OCI-LY7 (cell line): ENCODE results near the gene CATSPERE. TPM values are rescaled to one million over a fixed set of nuclear protein-coding genes. Genes with fewer than 3 reads are reported as not detected.
"Not testable (repeated sequence)": the region's sequence is repeated elsewhere in the genome, so short reads cannot be mapped to it uniquely, and the experiment has no call there.

ENCODE experiments used
- BruUV-seq: library from RNA; stranded (reverse); fragments of 400-500 nt; replicated peaks from 2 replicates; lab custom pipeline; 2021; lab: Mats Ljungman, UMichigan
- CTCF ChIA-PET: fragments of 300-600 bp; sonication (Branson Sonifier 250); formaldehyde crosslinking; loops from one replicate; lab custom pipeline; 2022; ENCODE audit warnings: antibody characterized with exemption; ENCODE audit not compliant: unreplicated experiment; lab: Charles Lee
- POLR2A ChIA-PET: fragments of 300-600 bp; sonication (Branson Sonifier 250); formaldehyde crosslinking; loops from one replicate; lab custom pipeline; 2022; ENCODE audit warnings: antibody characterized with exemption; lab: Charles Lee
- DNase-seq: peaks from one replicate; pipeline ENCODE4 v3.0.0-alpha.2; 2015; ENCODE audit warnings: low spot score
- H2AFZ ChIP-seq: fragments of 200-600 bp; sonication (generic), shearing (Covaris generic); 2 replicates; pipeline ENCODE4 v1.6.1; 2014; ENCODE audit warnings: mild to moderate bottlenecking, antibody characterized with exemption, low read length, moderate library complexity
- H3K27ac ChIP-seq: fragments of 200-600 bp; sonication (generic); 2 replicates; pipeline ENCODE4 v1.5.1; 2014; ENCODE audit warnings: mixed run types, low read depth, mild to moderate bottlenecking, moderate library complexity, low read length, inconsistent platforms; ENCODE audit not compliant: poor library complexity, severe bottlenecking
- H3K36me3 ChIP-seq: fragments of 200-600 bp; sonication (generic); 2 replicates; pipeline ENCODE4 v1.6.1; 2014; ENCODE audit warnings: mild to moderate bottlenecking, antibody characterized with exemption, low read length, moderate library complexity, mixed read lengths; ENCODE audit not compliant: insufficient read depth
- H3K4me1 ChIP-seq: fragments of 200-600 bp; sonication (generic); 2 replicates; pipeline ENCODE4 v1.5.1; 2014; ENCODE audit warnings: mild to moderate bottlenecking, low read length; ENCODE audit not compliant: insufficient read depth, poor library complexity, severe bottlenecking
- H3K4me2 ChIP-seq: fragments of 200-600 bp; sonication (generic); 2 replicates; pipeline ENCODE4 v1.6.1; 2014; ENCODE audit warnings: mild to moderate bottlenecking, low read length
- H3K4me3 ChIP-seq: fragments of 200-600 bp; sonication (generic); 2 replicates; pipeline ENCODE4 v1.5.1; 2014; ENCODE audit warnings: mild to moderate bottlenecking, low read depth, low read length; ENCODE audit not compliant: poor library complexity, severe bottlenecking
- H3K79me2 ChIP-seq: fragments of 200-600 bp; sonication (generic); 2 replicates; pipeline ENCODE4 v1.6.1; 2016; ENCODE audit warnings: low read depth, mild to moderate bottlenecking, low read length, moderate library complexity, mixed read lengths; ENCODE audit not compliant: insufficient read depth
- H3K9me2 ChIP-seq: fragments of 200-600 bp; sonication (generic); 2 replicates; pipeline ENCODE4 v1.6.1; 2016; ENCODE audit warnings: mild to moderate bottlenecking, low read length, mixed read lengths; ENCODE audit not compliant: insufficient read depth
- H3K9me3 ChIP-seq: fragments of 200-600 bp; sonication (generic); 2 replicates; pipeline ENCODE4 v1.6.1; 2014; ENCODE audit warnings: mild to moderate bottlenecking, mixed run types, low read length, mixed read lengths
- H4K20me1 ChIP-seq: fragments of 200-600 bp; sonication (generic); 2 replicates; pipeline ENCODE4 v1.6.1; 2014; ENCODE audit warnings: mild to moderate bottlenecking, antibody characterized with exemption, low read length, moderate library complexity, mixed read lengths; ENCODE audit not compliant: insufficient read depth
- CTCF ChIP-seq: fragments of 200-600 bp; sonication (generic); conservative IDR thresholded peaks from 2 replicates; pipeline ENCODE4 v1.5.1; 2014; ENCODE audit warnings: mild to moderate bottlenecking, antibody characterized with exemption, low read length, moderate library complexity, mixed read lengths
- EZH2phosphoT487 ChIP-seq: fragments of 200-600 bp; sonication (generic); IDR thresholded peaks from 2 replicates; pipeline ENCODE4 v1.6.1; 2018; ENCODE audit warnings: low read depth, borderline replicate concordance, mild to moderate bottlenecking, mixed run types, antibody characterized with exemption, low read length, moderate library complexity, mixed read lengths
- intact Hi-C: fragments of 100-400 bp; cut with micrococcal nuclease; formaldehyde crosslinking; loops from one replicate; pipeline ENCODE4 v1.10.0; 2022; ENCODE audit not compliant: unreplicated experiment
- total RNA-seq, 2 experiments: library from RNA; depleted of rRNA in 1 of 2; stranded (reverse); fragments of >200 nt in 1 of 2; shearing (Covaris generic) in 1 of 2; gene quantifications; 2 replicates each; pipeline ENCODE4 v1.2.3, GENCODE V29; 2014 to 2022

Gene CATSPERE
- total RNA-seq, 2 experiments from 2014 or later = 0.41 to 1.1 TPM

GRCh38 chr1:244557565-244557964, 96.5 kb downstream of the CATSPERE start:
- 0 out of 2 replicates have a peak, but pooled peaks cover 5% of the 10 kb centered on the region for H3K9me3 ChIP-seq
- H3K36me3 ChIP-seq = no peaks in the 10 kb centered on the region
- H3K4me1 ChIP-seq = no peaks in the 10 kb centered on the region
- no peak overlapping the region for H3K4me2 ChIP-seq
- DNase-seq = no peak
- no peaks in the 10 kb centered on the region for H4K20me1 ChIP-seq
- H3K79me2 ChIP-seq = no peaks in the 10 kb centered on the region
- H3K4me3 ChIP-seq = no peak overlapping the region
- intact Hi-C loops = no loop called here
- TF ChIP-seq CTCF (no peak), EZH2phosphoT487 (no peak)
- no peak overlapping the region for H2AFZ ChIP-seq
- H3K9me2 ChIP-seq = no peaks in the 10 kb centered on the region
- ChIA-PET POLR2A (no interaction called here), CTCF (no interaction called here)
- no TSS peak for BruUV-seq
- no peak overlapping the region for H3K27ac ChIP-seq

GRCh38 chr1:244559561-244559960, 98.5 kb downstream of the CATSPERE start:
- Histone ChIP-seq H3K36me3 (no peaks in the 10 kb centered on the region), H3K4me2 (no peak overlapping the region), H4K20me1 (no peaks in the 10 kb centered on the region), H3K4me3 (no peak overlapping the region), H3K79me2 (no peaks in the 10 kb centered on the region), H3K4me1 (no peaks in the 10 kb centered on the region), H2AFZ (no peak overlapping the region), H3K9me3 (0 out of 2 replicates have a peak, but pooled peaks cover 5% of the 10 kb centered on the region), H3K9me2 (no peaks in the 10 kb centered on the region), H3K27ac (no peak overlapping the region)
- no TSS peak for BruUV-seq
- DNase-seq = no peak
- CTCF ChIA-PET = no interaction called here
- intact Hi-C loops = no loop called here
- POLR2A ChIA-PET = no interaction called here
- TF ChIP-seq CTCF = no peak
- TF ChIP-seq EZH2phosphoT487 = no peak

- DNase-seq, H2AFZ ChIP-seq, H3K4me1 ChIP-seq, intact Hi-C loops, H3K36me3 ChIP-seq, BruUV-seq, H3K4me2 ChIP-seq, CTCF ChIA-PET, H3K79me2 ChIP-seq, H3K27ac ChIP-seq, H3K9me3 ChIP-seq, H4K20me1 ChIP-seq, POLR2A ChIA-PET, H3K9me2 ChIP-seq, H3K4me3 ChIP-seq: not testable (repeated sequence)
Measured at GRCh38 chr1:244562877-244563276, 101.8 kb downstream of the CATSPERE start.
